ENCODE results near the gene ERBB3.
"Not testable (repeated sequence)": the region's sequence is repeated elsewhere in the genome, so short reads cannot be mapped to it uniquely, and the experiment has no call there.

Gene ERBB3

GRCh38 chr12:56079723-56080555, at the start of gene ERBB3:
Gene ERBB3, plus strand, starts transcription at chr12:56080165. Its CDS starts 136 bp downstream, at chr12:56080301.
- peak; percentile 26 to 39 for DNase-seq

GRCh38 chr12:56031987-56032386, 48.0 kb upstream of the ERBB3 start:
- no peak for DNase-seq

- no peak for DNase-seq
These were observed 45.2 kb upstream of the ERBB3 start for GRCh38 chr12:56034586-56035332.

- DNase-seq, result no peak
These were observed 42.8 kb upstream of the ERBB3 start for GRCh38 chr12:56037161-56037560.

- DNase-seq, result no peak
These were observed 41.8 kb upstream of the ERBB3 start for GRCh38 chr12:56038022-56038655.

GRCh38 chr12:56040151-56040550, 39.8 kb upstream of the ERBB3 start:
- no peak for DNase-seq

- no peak for DNase-seq
These were observed 38.9 kb upstream of the ERBB3 start for GRCh38 chr12:56040963-56041551.

GRCh38 chr12:56041552-56042429, 38.2 kb upstream of the ERBB3 start, which contains the start of gene RPS26:
Gene RPS26, plus strand, starts transcription at chr12:56041918. Its CDS starts 249 bp downstream, at chr12:56042167.
- peak; percentile 98 to 99 for DNase-seq

GRCh38 chr12:56042430-56042813, 37.5 kb upstream of the ERBB3 start:
- DNase-seq, result not testable (repeated sequence)

GRCh38 chr12:56042843-56043242, 37.1 kb upstream of the ERBB3 start:
- DNase-seq, result no peak

- no peak for DNase-seq
These were observed 33.8 kb upstream of the ERBB3 start for GRCh38 chr12:56046027-56046780.

GRCh38 chr12:56053407-56053893, 26.5 kb upstream of the ERBB3 start:
- no peak for DNase-seq

- DNase-seq, result not testable (repeated sequence)
These were observed 20.0 kb upstream of the ERBB3 start for GRCh38 chr12:56059964-56060363.

- DNase-seq, result no peak
These were observed 18.0 kb upstream of the ERBB3 start for GRCh38 chr12:56061982-56062381.

- DNase-seq, result no peak
These were observed 17.0 kb upstream of the ERBB3 start for GRCh38 chr12:56062996-56063395.

- DNase-seq, result no peak
These were observed 8.3 kb upstream of the ERBB3 start for GRCh38 chr12:56071648-56072047.

GRCh38 chr12:56074396-56074795, 5.6 kb upstream of the ERBB3 start:
- no peak for DNase-seq

- not testable (repeated sequence) for DNase-seq
These were observed 2.0 kb upstream of the ERBB3 start for GRCh38 chr12:56077966-56078365.

- DNase-seq, result no peak
These were observed 1.5 kb upstream of the ERBB3 start for GRCh38 chr12:56078427-56078826.

- peak; percentile 40 to 53 for DNase-seq
These were observed 838 bp upstream of the ERBB3 start for GRCh38 chr12:56078931-56079722.
